ENCODE measurements around the gene PELO. TPM values are rescaled to one million over a fixed set of nuclear protein-coding genes. Genes with fewer than 3 reads are reported as not detected.

Gene PELO
- polyA plus RNA-seq, 2 of the 4 experiments (the other 2 are of a cell fraction): 15.6 to 20.1 TPM

DNA sequence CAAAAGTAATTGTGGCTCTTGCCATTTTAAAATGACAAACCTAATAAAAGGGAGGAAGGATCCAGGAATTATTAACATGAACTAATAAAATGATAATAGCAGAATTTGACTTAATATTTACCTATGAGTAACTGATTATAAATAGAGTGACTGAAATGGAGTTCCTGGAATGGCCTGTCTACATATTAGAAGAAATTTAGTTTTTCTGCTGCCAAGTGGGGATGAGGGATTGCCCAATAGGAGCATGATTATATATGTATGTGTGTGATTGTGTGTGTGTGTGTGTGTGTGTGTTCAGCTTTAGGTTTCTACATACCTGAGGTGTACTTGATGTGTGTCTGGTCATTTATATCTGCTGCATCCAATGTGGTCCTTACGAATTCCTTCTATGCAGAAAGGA is 36.6 kb upstream of the PELO start:
- ATAC-seq: no peak

DNA sequence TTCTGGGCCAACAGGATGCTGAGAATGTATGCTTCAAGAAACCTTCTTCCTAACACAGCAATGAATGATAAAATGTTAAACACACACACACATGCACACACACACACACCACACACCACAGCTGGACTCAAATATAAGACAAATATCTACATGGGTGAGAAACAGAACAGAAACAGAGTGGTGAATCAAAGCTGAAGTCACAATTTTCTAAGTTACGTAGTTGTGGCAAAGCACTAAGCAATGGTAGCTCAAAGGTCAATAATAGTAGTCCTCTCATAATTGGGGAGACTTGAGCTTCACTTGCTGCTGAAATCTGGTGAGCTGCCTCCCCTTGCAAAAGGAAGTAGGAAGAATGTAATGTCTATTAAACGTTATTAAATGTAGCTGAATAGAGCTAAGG is 33.7 kb upstream of the PELO start:
- no peak for TF ChIP-seq HOXB5 (CRISPR knock-in tag; IDR thresholded peaks at IDR 0.05)
- no peak for TF ChIP-seq JUNB (IDR thresholded peaks at IDR 0.05)
- ChIA-PET POLR2A (no interaction called here), CTCF (no interaction called here)
- Histone ChIP-seq H3K4me2 (no peak overlapping the region), H3K4me3 (no peak overlapping the region), H3K27ac (no peak overlapping the region), H3K4me1 (no peaks in the 10 kb centered on the region), H3K9me3 (no peaks in the 10 kb centered on the region)
- ATAC-seq (no peak), FAIRE-seq (no peak), DNase-seq (ENCODE audit: low read depth in 1 of 2, low spot score in 1 of 2) (no peak)
- WGBS (ENCODE audit: missing lambda C conversion rate): 45% methylated on average over 2 of the region's 2 CpGs

More for the DNA sequence above, 36.6 kb upstream of the PELO start:
- ChIA-PET POLR2A (no interaction called here), CTCF (no interaction called here)
- no peak for FAIRE-seq
- 9% methylated on average over 1 of the region's 1 CpG for WGBS (ENCODE audit: missing lambda C conversion rate)
- Histone ChIP-seq H3K4me3 (no peak overlapping the region), H3K27ac (no peak overlapping the region), H3K4me1 (no peaks in the 10 kb centered on the region), H3K9me3 (no peaks in the 10 kb centered on the region), H3K4me2 (no peak overlapping the region)
- no peak for DNase-seq (ENCODE audit: low read depth in 1 of 2, low spot score in 1 of 2)
- TF ChIP-seq ELK1 (IDR thresholded peaks at IDR 0.05; ENCODE audit: low read depth, low read length) (no peak), RARB (CRISPR knock-in tag; IDR thresholded peaks at IDR 0.05) (no peak), EHF (CRISPR knock-in tag; IDR thresholded peaks at IDR 0.05) (no peak), GATA3 (IDR thresholded peaks at IDR 0.05; ENCODE audit: borderline replicate concordance) (no peak), TP53 (CRISPR knock-in tag; IDR thresholded peaks at IDR 0.05) (no peak), NR3C1 (IDR thresholded peaks at IDR 0.05) (no peak), SMC3 (IDR thresholded peaks at IDR 0.05) (no peak), MAFK (IDR thresholded peaks at IDR 0.05; ENCODE audit: partially characterized antibody) (no peak), MYC (IDR thresholded peaks at IDR 0.05; ENCODE audit: borderline replicate concordance, low read length) (no peak), BHLHE40 (IDR thresholded peaks at IDR 0.05; ENCODE audit: low read depth, low read length) (no peak), KDM1A (IDR thresholded peaks at IDR 0.05; ENCODE audit: low read depth) (no peak), NPAS2 (CRISPR knock-in tag; IDR thresholded peaks at IDR 0.05; ENCODE audit: borderline replicate concordance) (no peak), RFX5 (IDR thresholded peaks at IDR 0.05) (no peak), CBX2 (IDR thresholded peaks at IDR 0.05; ENCODE audit: borderline replicate concordance, low read depth) (no peak), FOXS1 (CRISPR knock-in tag; IDR thresholded peaks at IDR 0.05) (no peak), E2F6 (IDR thresholded peaks at IDR 0.05; ENCODE audit: borderline replicate concordance, low read depth) (no peak), CTCF (IDR thresholded peaks at IDR 0.05) (no peak)
- TF ChIP-seq, protein P1, sequence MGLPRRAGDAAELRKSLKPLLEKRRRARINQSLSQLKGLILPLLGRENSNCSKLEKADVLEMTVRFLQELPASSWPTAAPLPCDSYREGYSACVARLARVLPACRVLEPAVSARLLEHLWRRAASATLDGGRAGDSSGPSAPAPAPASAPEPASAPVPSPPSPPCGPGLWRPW (IDR thresholded peaks at IDR 0.05): no peak
- TF ChIP-seq, protein P2, sequence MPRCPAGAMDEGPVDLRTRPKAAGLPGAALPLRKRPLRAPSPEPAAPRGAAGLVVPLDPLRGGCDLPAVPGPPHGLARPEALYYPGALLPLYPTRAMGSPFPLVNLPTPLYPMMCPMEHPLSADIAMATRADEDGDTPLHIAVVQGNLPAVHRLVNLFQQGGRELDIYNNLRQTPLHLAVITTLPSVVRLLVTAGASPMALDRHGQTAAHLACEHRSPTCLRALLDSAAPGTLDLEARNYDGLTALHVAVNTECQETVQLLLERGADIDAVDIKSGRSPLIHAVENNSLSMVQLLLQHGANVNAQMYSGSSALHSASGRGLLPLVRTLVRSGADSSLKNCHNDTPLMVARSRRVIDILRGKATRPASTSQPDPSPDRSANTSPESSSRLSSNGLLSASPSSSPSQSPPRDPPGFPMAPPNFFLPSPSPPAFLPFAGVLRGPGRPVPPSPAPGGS (IDR thresholded peaks at IDR 0.05): no peak

DNA sequence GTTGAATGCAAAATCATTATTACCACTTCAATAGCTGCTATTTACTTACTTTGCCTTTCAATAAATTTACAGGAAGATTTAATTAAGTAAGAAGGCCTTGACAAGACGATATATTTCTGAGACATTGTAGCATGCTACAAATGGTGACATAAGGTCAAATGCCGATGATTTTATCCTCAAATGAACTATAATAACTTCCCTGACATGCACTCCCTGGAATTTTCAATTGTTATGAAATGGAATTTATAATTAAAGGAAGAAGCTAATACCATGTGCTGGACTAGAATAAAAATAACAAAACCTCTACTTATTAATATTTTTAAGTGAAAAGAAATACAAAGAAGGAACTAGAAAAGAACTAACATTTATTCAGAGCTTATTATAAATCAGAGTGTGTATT is 30.2 kb upstream of the PELO start:
- FAIRE-seq (no peak), ATAC-seq (no peak)
- CTCF ChIA-PET: no interaction called here

More for the DNA sequence above, 30.2 kb upstream of the PELO start:
- 48% methylated on average over 2 of the region's 2 CpGs for WGBS (ENCODE audit: missing lambda C conversion rate)
- POLR2A ChIA-PET: no interaction called here
- no peaks in the 10 kb centered on the region for H3K9me3 ChIP-seq
- H3K4me1 ChIP-seq: no peaks in the 10 kb centered on the region
- no peak for DNase-seq (ENCODE audit: low read depth in 1 of 2, low spot score in 1 of 2)
- no peak for TF ChIP-seq EHF (CRISPR knock-in tag; IDR thresholded peaks at IDR 0.05)
- TF ChIP-seq ZSCAN20 (CRISPR knock-in tag; IDR thresholded peaks at IDR 0.05): no peak
- TF ChIP-seq, protein P3, sequence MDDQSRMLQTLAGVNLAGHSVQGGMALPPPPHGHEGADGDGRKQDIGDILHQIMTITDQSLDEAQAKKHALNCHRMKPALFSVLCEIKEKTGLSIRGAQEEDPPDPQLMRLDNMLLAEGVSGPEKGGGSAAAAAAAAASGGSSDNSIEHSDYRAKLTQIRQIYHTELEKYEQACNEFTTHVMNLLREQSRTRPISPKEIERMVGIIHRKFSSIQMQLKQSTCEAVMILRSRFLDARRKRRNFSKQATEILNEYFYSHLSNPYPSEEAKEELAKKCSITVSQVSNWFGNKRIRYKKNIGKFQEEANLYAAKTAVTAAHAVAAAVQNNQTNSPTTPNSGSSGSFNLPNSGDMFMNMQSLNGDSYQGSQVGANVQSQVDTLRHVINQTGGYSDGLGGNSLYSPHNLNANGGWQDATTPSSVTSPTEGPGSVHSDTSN (IDR thresholded peaks at IDR 0.05): no peak
- no peak for TF ChIP-seq KDM5A (IDR thresholded peaks at IDR 0.05)
- TF ChIP-seq NFE2L2 (conservative IDR thresholded peaks at IDR 0.05; ENCODE audit: low read length): no peak
- TF ChIP-seq NPAS2 (CRISPR knock-in tag; IDR thresholded peaks at IDR 0.05; ENCODE audit: borderline replicate concordance): no peak
- no peak for TF ChIP-seq RAD21 (conservative IDR thresholded peaks at IDR 0.05 in 1 of 2, IDR thresholded peaks at IDR 0.05 in 1 of 2)
- TF ChIP-seq JUNB (IDR thresholded peaks at IDR 0.05): no peak
- TF ChIP-seq HOXB13 (CRISPR knock-in tag; IDR thresholded peaks at IDR 0.05; ENCODE audit: low read depth): no peak
- TF ChIP-seq FOXS1 (CRISPR knock-in tag; IDR thresholded peaks at IDR 0.05): no peak
- TF ChIP-seq CHD2 (IDR thresholded peaks at IDR 0.05; ENCODE audit: low read length, partially characterized antibody): no peak
- no peak for TF ChIP-seq HEYL (CRISPR knock-in tag; IDR thresholded peaks at IDR 0.05)
- no peak for TF ChIP-seq FOSB (CRISPR knock-in tag; IDR thresholded peaks at IDR 0.05)
- H3K4me2 ChIP-seq: no peak overlapping the region
- H3K27ac ChIP-seq: no peak overlapping the region
- H3K4me3 ChIP-seq: no peak overlapping the region
